ENCODE data around the gene CCDC107. TPM values are rescaled to one million over a fixed set of nuclear protein-coding genes. Genes with fewer than 3 reads are reported as not detected.

Gene CCDC107
- total and polyA plus RNA-seq, 2 of the 13 experiments (the other 11 are each of a cell fraction or from before 2014, with no cell fraction given) = 7.1 to 15.2 TPM

DNA sequence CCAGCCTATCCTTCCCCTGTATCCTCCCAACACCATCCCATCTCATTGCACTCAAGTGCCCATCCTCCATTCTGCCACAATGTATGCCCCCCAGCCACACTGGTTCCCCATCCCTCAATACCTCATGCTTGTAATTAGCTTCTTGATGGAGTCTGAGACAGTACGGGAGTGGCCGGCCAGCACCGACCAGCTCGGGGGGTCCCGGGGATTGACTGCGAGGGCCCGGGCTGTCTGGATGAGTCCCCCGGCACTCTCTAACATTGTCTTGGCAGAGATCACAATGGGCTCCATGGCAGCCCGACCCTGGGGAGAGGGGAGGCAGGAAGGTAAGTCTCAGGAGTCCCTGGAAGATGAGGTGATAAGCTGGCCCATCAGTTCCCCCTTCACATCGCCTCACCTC, 48.9 kb downstream of the CCDC107 start:
- H3K27ac ChIP-seq (ENCODE audit: extremely low read length, insufficient read depth, low read length) = no peak overlapping the region
- H3K4me1 ChIP-seq (ENCODE audit: insufficient read depth, low read length) = no peaks in the 10 kb centered on the region
- BruUV-seq (replicated peaks) = no TSS peak
- ChIA-PET POLR2A (interaction anchor here (1.9 kb wide), 1 partner anchor 21 kb away, joined by 5 read pairs; no protein-coding TSS in a partner anchor), CTCF (ENCODE audit: low intra/inter-chr PET ratio, low total read pairs) (no interaction called here)
- in situ Hi-C loops (cut with HindIII; ENCODE audit: extremely low pct_ligation_motif_present, low pct_unique_long_range_greater_than_20kb) (no loop called here), intact Hi-C loops (cut with micrococcal nuclease; ENCODE audit: unreplicated experiment) (no loop called here)
- FAIRE-seq = no peak
- TF ChIP-seq, protein P1, sequence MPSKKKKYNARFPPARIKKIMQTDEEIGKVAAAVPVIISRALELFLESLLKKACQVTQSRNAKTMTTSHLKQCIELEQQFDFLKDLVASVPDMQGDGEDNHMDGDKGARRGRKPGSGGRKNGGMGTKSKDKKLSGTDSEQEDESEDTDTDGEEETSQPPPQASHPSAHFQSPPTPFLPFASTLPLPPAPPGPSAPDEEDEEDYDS (CRISPR knock-in tag; IDR thresholded peaks at IDR 0.05) = no peak
- TF ChIP-seq ZNF7 (CRISPR knock-in tag; IDR thresholded peaks at IDR 0.05) (no peak), ZNF607 (CRISPR knock-in tag; IDR thresholded peaks at IDR 0.05; ENCODE audit: borderline replicate concordance) (no peak), ZNF510 (CRISPR knock-in tag; IDR thresholded peaks at IDR 0.05; ENCODE audit: low read depth) (no peak), EHMT2 (IDR thresholded peaks at IDR 0.05; ENCODE audit: borderline replicate concordance, low read depth, low read length) (no peak), ZSCAN9 (CRISPR knock-in tag; IDR thresholded peaks at IDR 0.05; ENCODE audit: borderline replicate concordance) (no peak), KDM4B (CRISPR knock-in tag; IDR thresholded peaks at IDR 0.05) (no peak)
- TF ChIP-seq, protein P2, sequence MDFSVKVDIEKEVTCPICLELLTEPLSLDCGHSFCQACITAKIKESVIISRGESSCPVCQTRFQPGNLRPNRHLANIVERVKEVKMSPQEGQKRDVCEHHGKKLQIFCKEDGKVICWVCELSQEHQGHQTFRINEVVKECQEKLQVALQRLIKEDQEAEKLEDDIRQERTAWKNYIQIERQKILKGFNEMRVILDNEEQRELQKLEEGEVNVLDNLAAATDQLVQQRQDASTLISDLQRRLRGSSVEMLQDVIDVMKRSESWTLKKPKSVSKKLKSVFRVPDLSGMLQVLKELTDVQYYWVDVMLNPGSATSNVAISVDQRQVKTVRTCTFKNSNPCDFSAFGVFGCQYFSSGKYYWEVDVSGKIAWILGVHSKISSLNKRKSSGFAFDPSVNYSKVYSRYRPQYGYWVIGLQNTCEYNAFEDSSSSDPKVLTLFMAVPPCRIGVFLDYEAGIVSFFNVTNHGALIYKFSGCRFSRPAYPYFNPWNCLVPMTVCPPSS (IDR thresholded peaks at IDR 0.05) = no peak
- no peak overlapping the region for H3K4me3 ChIP-seq (replicated peaks in 1 of 3; ENCODE audit: insufficient read depth in 1 of 3, low read depth in 2 of 3, low read length in 3 of 3)
- no peaks in the 10 kb centered on the region for H4K20me1 ChIP-seq (ENCODE audit: insufficient read depth, low read length)
- no peaks in the 10 kb centered on the region for H3K27me3 ChIP-seq (ENCODE audit: control insufficient read depth in 1 of 2, insufficient read depth in 2 of 2, low read length in 2 of 2)
- H3K4me2 ChIP-seq (ENCODE audit: low read depth, low read length) = no peak overlapping the region
- WGBS (ENCODE audit: low lambda C conversion rate) = 97% methylated on average over 10 of the region's 10 CpGs
- no peaks in the 10 kb centered on the region for H3K9me3 ChIP-seq (ENCODE audit: low read length)
- no peaks in the 10 kb centered on the region for H3K79me2 ChIP-seq (ENCODE audit: insufficient read depth, low read length)
- no peak overlapping the region for H2AFZ ChIP-seq (ENCODE audit: low read length)
- H3K9ac ChIP-seq (ENCODE audit: insufficient read depth, low read depth, low read length) = no peak overlapping the region
- DNase-seq (ENCODE audit: low spot score) = no peak
- H3K36me3 ChIP-seq (replicated peaks in 1 of 2; ENCODE audit: control insufficient read depth in 1 of 2, insufficient read depth in 2 of 2, low read length in 2 of 2) = peaks cover 58 to 92% of the 10 kb centered on the region in 2 experiments
- ATAC-seq = no peak
